ENCODE measurements around the gene ANKRD36C. TPM values are rescaled to one million over a fixed set of nuclear protein-coding genes. Genes with fewer than 3 reads are reported as not detected.
A peak's percentile ranks its signal among the peaks of the same experiment; 100 is the strongest.
"Not testable (repeated sequence)": the region's sequence is repeated elsewhere in the genome, so short reads cannot be mapped to it uniquely, and the experiment has no call there.

Gene ANKRD36C
- total and polyA plus RNA-seq, 9 donors, result 4.5 to 56.2 (median 40.0) TPM

- Histone ChIP-seq H3K4me3 (no peak overlapping the region), H3K36me3 (no peaks in the 10 kb centered on the region), H3K27ac (no peak overlapping the region), H3K4me1 (ENCODE audit: insufficient read depth) (no peaks in the 10 kb centered on the region), H3K9me3 (no peaks in the 10 kb centered on the region), H3K27me3 (no peaks in the 10 kb centered on the region)
- intact Hi-C loops (cut with DNase I), result loop anchor here in 2 of 4 donors (10.0 kb wide), 2 partner anchors 90 to 150 kb away; partner anchors contain the start of gene ADRA2B (in 1 of the 2)
- no peak for TF ChIP-seq POLR2A (IDR thresholded peaks at IDR 0.05)
- TF ChIP-seq, protein P1, sequence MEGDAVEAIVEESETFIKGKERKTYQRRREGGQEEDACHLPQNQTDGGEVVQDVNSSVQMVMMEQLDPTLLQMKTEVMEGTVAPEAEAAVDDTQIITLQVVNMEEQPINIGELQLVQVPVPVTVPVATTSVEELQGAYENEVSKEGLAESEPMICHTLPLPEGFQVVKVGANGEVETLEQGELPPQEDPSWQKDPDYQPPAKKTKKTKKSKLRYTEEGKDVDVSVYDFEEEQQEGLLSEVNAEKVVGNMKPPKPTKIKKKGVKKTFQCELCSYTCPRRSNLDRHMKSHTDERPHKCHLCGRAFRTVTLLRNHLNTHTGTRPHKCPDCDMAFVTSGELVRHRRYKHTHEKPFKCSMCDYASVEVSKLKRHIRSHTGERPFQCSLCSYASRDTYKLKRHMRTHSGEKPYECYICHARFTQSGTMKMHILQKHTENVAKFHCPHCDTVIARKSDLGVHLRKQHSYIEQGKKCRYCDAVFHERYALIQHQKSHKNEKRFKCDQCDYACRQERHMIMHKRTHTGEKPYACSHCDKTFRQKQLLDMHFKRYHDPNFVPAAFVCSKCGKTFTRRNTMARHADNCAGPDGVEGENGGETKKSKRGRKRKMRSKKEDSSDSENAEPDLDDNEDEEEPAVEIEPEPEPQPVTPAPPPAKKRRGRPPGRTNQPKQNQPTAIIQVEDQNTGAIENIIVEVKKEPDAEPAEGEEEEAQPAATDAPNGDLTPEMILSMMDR (IDR thresholded peaks at IDR 0.05), result no peak
- no peak for TF ChIP-seq EP300 (IDR thresholded peaks at IDR 0.05)
- 68 to 78% (median 69%) methylated on average over 14 to 27 of the region's 27 CpGs for WGBS, 3 donors
- no peak for DNase-seq
Measured at GRCh38 chr2:96024336-96025193, 32.9 kb upstream of the ANKRD36C start.

DNA sequence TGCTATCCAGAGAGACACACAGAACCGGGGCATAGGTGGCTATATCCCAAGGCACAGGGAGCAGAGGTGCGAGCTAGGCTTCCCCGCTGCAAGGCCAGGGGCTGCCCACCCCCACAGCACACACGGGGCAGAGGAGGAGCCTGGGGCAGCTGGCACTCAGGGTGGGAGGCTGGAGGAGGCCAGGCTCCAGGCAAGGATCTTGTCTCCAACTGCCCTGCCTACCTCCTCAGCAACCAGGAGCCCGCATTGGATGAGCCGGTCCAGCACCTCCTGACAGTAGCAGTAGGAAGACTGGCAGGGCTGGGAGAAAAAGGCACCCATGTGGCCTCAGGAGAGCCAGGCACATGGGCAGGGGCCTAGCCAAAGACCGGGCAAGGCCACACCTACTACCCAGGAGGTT, 32.1 kb upstream of the ANKRD36C start:
- WGBS, 3 donors, result 73 to 79% (median 74%) methylated on average over 3 to 7 of the region's 7 CpGs
- not testable (repeated sequence) for H3K27ac ChIP-seq; H3K9me3 ChIP-seq; H3K36me3 ChIP-seq; H3K27me3 ChIP-seq; H3K4me1 ChIP-seq (ENCODE audit: insufficient read depth); H3K4me3 ChIP-seq; DNase-seq
- intact Hi-C loops (cut with DNase I), result loop anchor here in 2 of 4 donors (10.0 kb wide), 2 partner anchors 91 to 151 kb away; partner anchors contain the start of gene ADRA2B (in 1 of the 2)

- H3K27ac ChIP-seq; H3K4me3 ChIP-seq; H3K36me3 ChIP-seq; H3K27me3 ChIP-seq; H3K4me1 ChIP-seq (ENCODE audit: insufficient read depth); H3K9me3 ChIP-seq: not testable (repeated sequence)
- intact Hi-C loops (cut with DNase I), result loop anchor here in 2 of 4 donors (10.0 kb wide), 2 partner anchors 92 to 152 kb away; partner anchors contain the start of gene ADRA2B (in 1 of the 2)
- TF ChIP-seq, protein P1 (IDR thresholded peaks at IDR 0.05), result peak; percentile 51 to 65 (median 60)
- WGBS, 3 donors, result 52 to 69% (median 55%) methylated on average over 14 to 16 of the region's 19 CpGs
- peak; percentile 72 to 87 (median 81) for DNase-seq
Measured at GRCh38 chr2:96022701-96023447, 31.2 kb upstream of the ANKRD36C start.

DNA sequence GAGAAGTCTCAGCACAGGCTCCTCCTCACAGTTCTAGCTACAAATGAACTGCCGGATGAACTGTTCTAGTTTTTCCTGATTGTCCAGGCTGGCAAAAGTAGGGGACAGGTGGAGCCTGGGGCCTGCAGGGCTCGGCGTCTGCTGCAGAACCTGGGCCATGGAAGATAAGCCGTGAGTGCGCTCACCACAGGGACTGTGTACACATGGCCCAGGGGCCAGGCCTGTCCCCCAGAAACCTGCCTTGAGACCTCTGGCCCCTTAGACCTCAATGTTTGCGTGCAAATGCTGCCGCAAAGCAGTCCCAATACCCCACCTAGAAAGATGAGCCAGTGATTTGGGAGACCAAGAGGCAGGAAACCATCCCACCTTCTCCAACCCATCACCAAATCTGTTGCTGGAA, 30.5 kb upstream of the ANKRD36C start:
- not testable (repeated sequence) for H3K4me3 ChIP-seq; H3K9me3 ChIP-seq; H3K27me3 ChIP-seq; DNase-seq; H3K4me1 ChIP-seq (ENCODE audit: insufficient read depth); H3K36me3 ChIP-seq; H3K27ac ChIP-seq
- intact Hi-C loops (cut with DNase I), result loop anchor here in 2 of 4 donors (10.0 kb wide), 2 partner anchors 93 to 153 kb away; partner anchors contain the start of gene ADRA2B (in 1 of the 2)
- 84 to 89% (median 85%) methylated on average over 7 of the region's 7 CpGs for WGBS, 3 donors

DNA sequence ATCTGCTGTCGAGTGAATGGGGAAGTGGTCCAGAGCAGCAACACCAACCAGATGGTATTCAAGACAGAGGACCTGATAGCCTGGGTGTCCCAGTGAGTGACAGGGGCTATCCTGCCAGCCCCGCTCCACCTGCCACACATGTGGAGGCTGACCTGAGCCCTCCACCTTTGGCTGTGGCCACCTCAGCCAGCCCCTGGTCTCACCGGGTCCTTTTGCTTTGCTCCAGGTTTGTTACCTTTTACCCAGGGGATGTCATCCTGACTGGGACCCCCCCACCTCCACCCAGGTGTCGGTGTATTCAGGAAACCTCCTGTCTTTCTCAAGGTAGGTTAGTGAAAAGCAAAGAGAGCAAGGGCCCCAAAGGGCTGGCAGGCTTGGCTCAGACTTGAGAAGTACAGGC, 29.5 kb upstream of the ANKRD36C start:
- not testable (repeated sequence) for DNase-seq; H3K27ac ChIP-seq; H3K4me3 ChIP-seq; H3K9me3 ChIP-seq; H3K4me1 ChIP-seq (ENCODE audit: insufficient read depth); H3K27me3 ChIP-seq; H3K36me3 ChIP-seq
- intact Hi-C loops (cut with DNase I), result loop anchor here in 2 of 4 donors (10.0 kb wide), 2 partner anchors 94 to 154 kb away; partner anchors contain the start of gene ADRA2B (in 1 of the 2)
- 83 to 91% (median 88%) methylated on average over 4 of the region's 4 CpGs for WGBS, 3 donors

- intact Hi-C loops (cut with DNase I), result loop anchor here in 2 of 4 donors (10.0 kb wide), 2 partner anchors 95 to 155 kb away; partner anchors contain the start of gene ADRA2B (in 1 of the 2)
- H3K4me1 ChIP-seq (ENCODE audit: insufficient read depth); H3K4me3 ChIP-seq; H3K27me3 ChIP-seq; H3K27ac ChIP-seq; H3K9me3 ChIP-seq; H3K36me3 ChIP-seq; DNase-seq: not testable (repeated sequence)
- 47 to 65% (median 64%) methylated on average over 3 to 5 of the region's 9 CpGs for WGBS, 3 donors
Measured at GRCh38 chr2:96019909-96020590, 28.4 kb upstream of the ANKRD36C start.

- intact Hi-C loops (cut with DNase I), result not testable (repeated sequence)
Measured at GRCh38 chr2:96016321-96016720, 24.7 kb upstream of the ANKRD36C start.

DNA sequence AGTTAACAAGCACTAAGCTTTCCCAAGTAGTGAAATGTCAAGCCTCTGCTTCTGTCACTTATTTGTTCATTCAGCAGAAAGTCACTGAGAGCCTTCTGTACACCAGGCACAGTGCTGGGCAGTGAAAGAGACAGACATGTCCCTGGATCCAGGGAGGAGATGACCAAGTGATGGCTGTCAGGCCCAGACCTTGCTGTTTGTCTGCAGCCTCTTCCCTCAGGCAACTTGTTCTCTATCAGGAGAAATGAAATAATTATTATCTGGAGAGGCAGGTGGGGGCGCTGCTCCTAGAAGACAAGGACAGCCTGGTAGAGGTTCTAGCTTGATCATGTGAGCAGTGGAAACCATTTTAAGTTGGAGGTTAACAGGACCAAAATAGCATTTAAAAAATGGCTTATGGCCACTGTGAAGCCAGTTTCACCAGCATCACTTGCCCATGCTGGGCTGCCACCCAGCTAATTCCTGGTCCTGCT, 21.2 kb upstream of the ANKRD36C start:
- WGBS, 3 donors, result 78 to 80% (median 80%) methylated on average over 1 of the region's 1 CpG
- H3K4me3 ChIP-seq; H3K36me3 ChIP-seq; H3K27me3 ChIP-seq; H3K9me3 ChIP-seq; intact Hi-C loops (cut with DNase I); H3K4me1 ChIP-seq (ENCODE audit: insufficient read depth); DNase-seq; H3K27ac ChIP-seq: not testable (repeated sequence)

More at GRCh38 chr2:96016321-96016720, 24.7 kb upstream of the ANKRD36C start:
- H3K36me3 ChIP-seq; H3K9me3 ChIP-seq; H3K4me3 ChIP-seq; H3K4me1 ChIP-seq (ENCODE audit: insufficient read depth); DNase-seq; H3K27me3 ChIP-seq; H3K27ac ChIP-seq: not testable (repeated sequence)
- WGBS, 3 donors, result 67 to 92% (median 92%) methylated on average over 3 to 4 of the region's 4 CpGs
